HG02870 (cell line): ENCODE results near the gene CCDC141.

Source experiments
- ATAC-seq: cut with Tn5 transposase; IDR thresholded peaks from one replicate; pipeline ENCODE4 v1.9.1; 2021; ENCODE audit warnings: mild to moderate bottlenecking, moderate library complexity; ENCODE audit not compliant: unreplicated experiment

Gene CCDC141

GRCh38 chr2:178874529-178875240 is 175.3 kb downstream of the CCDC141 start:
- no peak for ATAC-seq

- no peak for ATAC-seq
These were observed 176.0 kb downstream of the CCDC141 start for GRCh38 chr2:178873912-178874311.

DNA sequence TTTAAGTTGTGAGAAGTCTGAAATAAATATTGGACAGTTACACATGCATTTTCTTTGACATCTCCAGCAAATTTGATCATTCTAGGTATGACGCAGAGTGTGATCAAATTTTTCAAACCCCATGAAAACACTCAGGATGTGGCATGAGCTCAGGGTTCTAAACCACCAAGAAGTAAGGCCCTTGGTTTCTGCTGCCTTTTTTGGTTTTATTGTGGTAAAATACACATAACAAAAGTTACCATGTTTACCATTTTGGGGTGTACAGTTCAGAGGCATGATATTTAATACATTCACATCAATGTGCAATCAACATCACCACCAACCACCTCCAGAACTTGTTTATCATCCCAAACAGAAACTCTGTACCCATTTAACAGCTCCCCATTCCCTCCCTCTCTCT is 178.4 kb downstream of the CCDC141 start:
- ATAC-seq = no peak

DNA sequence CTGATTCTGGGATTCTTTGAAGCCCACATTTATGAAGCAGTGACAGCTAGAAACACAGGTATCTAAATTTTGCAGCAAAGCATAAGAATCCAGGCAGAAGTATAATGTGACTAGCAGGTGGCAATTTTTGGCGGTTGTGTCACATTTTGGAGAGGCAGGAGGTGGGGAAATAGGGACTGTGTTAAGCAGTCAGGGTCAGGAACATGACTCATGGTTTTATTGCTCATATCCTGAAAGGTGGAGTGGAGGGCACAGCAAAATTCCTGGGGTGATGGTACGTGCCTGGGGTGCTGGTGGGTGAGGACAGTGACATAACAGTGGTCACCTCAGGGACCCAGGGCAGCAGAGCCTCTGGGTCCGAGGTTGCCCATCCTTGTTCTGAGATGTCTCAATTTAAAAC is 179.2 kb downstream of the CCDC141 start:
- ATAC-seq = no peak

GRCh38 chr2:178865999-178866398 is 183.9 kb downstream of the CCDC141 start:
- no peak for ATAC-seq

- no peak for ATAC-seq
These were observed 184.6 kb downstream of the CCDC141 start for GRCh38 chr2:178865146-178865936.

DNA sequence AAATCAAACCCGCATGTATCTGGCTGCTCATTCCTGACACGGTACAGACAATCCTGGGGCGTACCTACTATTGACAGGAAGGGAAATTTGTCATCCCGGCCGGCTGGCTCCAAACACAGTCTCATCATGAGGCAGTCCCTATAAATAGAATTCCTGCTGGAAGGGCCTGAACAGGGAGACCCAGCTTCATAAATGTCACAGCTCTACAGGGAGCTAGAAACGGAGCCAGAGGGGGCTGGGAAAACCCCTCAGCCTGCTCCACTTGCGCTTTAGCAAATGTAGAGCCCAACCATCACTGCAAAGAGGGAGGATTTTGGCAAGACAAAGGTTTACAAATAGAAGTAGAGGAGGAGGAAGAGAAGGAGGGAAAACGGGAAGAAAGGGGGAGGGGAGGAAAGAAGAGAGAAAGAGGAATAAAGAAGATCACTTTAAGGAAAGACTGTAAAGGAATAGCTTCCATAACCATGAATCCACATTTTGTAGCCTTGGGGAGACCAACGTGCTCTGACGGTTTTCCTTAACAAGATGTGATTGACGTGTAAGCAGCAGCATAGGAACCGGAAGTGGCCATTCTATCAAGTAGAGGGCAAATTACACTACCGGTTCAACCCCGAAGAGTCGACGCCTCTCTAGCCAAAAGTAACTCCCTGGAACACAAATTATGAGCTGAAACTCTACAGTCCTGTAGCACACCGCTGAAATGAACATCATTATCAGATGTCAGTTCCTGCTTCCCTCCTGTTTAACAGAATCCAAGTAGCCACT is 185.9 kb downstream of the CCDC141 start:
- no peak for ATAC-seq

- no peak for ATAC-seq
These were observed 186.6 kb downstream of the CCDC141 start for GRCh38 chr2:178863130-178863855.

DNA sequence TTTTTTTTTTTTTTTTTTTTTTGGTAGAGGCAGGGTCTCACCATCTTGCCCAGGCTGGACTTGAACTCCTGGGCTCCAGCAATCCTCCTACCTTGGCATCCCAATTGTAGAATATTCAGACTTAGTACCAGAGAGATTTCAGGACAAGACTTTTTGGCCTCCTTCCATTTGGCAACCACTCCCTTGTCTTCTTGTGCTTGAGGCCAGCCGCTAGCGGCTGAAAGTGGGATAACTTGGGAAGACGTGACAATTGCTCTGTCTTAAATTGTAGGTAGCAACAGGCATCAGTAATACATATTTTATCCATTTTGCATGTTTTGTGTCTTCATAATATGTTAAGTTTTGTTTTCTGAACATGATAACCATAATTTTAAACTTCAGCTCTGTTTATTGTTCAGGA is 189.4 kb downstream of the CCDC141 start:
- ATAC-seq = no peak

DNA sequence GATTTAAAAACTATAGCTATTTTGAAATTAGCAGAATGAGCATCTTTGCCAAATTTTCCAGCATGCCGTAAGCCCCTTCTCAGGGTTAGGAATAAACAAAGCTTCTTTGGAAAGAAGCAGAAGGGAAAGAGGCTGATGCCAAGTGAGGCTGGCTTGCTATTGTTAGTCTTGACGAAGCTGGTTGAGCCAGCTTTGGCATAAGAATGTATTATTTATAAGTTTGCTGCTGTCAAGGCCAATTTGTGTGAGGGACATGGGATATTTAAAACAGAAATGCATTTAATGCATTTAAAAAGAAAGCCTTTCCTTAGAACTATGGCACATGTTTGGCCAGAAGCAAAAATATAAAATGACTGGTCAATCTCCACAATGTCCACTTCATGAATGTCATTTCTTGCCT is 190.2 kb downstream of the CCDC141 start:
- ATAC-seq = no peak

DNA sequence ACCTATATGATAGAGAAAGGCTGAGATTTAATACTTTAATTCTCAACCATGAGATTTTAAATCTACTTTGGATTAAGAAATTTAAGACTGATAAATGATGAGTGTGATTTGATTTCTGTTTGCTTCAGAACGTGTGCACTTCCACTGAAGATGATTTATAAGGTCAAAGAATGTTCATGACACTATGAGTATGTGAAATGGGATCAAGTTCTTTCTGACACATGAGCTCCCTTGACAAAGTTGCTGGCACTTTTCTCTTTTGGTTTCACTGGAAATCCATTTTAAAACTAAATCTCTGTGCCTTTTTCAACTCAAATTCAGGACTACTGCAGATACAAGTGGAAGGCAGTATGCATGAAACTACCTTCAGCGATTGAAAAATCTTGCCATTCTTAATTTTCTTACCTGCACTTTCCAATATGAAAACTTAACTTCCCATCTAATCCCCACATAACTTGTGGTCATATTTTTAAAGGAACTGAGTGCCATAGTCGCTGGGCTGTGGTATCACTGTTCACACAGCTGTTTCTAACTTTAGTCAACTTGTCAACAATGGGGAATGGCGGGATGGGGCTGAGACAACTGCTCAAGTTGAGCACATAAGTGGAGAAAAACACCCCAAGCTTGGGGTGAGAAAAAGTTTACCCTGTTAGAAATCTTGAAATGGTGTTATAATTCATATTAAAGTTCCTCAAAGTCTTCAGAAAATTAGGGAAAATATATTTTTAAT is 190.9 kb downstream of the CCDC141 start:
- no peak for ATAC-seq

- ATAC-seq = no peak
These were observed 194.8 kb downstream of the CCDC141 start for GRCh38 chr2:178855151-178855550.

DNA sequence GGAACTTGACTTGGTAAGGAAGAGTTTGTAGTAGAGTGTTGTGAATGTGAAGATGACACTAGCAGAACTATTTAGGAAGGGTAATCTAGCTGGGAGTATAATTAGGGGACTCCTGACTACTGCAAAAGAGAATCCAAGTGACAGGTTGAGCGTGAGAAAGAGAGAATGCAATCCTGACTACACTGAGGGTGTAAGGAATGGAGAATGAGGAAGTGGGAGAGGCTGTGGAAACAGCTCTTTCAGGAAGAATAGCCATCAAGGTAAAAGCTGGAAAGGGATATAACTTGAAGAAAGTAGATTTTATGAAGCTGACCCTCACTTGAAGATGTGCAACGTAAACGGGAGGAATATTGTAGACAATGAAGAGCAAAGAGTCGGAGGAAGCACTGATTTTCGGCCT is 201.6 kb downstream of the CCDC141 start:
- no peak for ATAC-seq

DNA sequence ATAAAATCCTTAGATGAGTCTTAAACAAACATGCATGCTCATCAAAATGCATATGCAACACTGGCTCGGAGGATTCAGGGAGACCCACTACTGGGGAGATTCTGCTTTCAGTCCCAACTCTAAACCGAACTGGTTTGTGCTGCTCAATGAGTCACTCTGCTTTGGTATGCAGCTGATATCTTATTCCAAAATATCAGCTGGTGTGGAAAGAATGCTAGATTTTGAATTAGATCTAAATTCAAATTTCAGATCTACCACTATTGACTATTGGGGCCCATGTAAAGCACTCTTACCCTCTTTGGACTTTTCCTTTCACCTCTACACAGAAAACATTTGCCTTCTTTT is 203.5 kb downstream of the CCDC141 start:
- no peak for ATAC-seq

- ATAC-seq = no peak
These were observed 204.1 kb downstream of the CCDC141 start for GRCh38 chr2:178845566-178846457.

GRCh38 chr2:178844701-178845100 is 205.2 kb downstream of the CCDC141 start:
- ATAC-seq = no peak

GRCh38 chr2:178844269-178844668 is 205.7 kb downstream of the CCDC141 start:
- ATAC-seq = no peak

- no peak for ATAC-seq
These were observed 206.2 kb downstream of the CCDC141 start for GRCh38 chr2:178843697-178844096.

DNA sequence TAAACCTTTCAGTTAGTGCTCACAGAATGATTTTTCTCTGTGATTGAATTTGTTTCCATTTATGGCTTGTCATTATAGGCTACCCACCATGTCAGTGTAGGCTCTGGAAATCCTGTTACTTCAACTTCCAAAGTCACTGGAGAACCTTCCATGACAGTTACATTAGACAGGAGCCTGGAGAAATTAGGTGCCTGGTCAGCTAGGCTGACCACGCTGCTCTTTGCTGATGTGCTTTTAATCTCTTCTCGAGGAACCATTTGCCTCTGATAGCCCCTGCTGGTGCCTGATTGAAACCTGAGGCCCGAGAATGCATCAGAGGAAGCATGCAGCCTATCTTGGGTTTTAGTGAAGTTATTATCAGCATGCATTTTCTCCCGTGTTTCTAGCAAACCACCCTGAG is 213.1 kb downstream of the CCDC141 start:
- ATAC-seq = no peak
